Activated CD4-positive, alpha-beta memory T cell treated with anti-CD3 and anti-CD28 coated beads for 36 hours (primary cell): Measurements from ENCODE around the gene OTOA. TPM values are rescaled to one million over a fixed set of nuclear protein-coding genes. Genes with fewer than 3 reads are reported as not detected.
"Not testable (repeated sequence)": the region's sequence is repeated elsewhere in the genome, so short reads cannot be mapped to it uniquely, and the experiment has no call there.

Experiments used
- CTCF ChIA-PET: fragments of 350-600 bp; sonication (Branson Sonifier 250); formaldehyde crosslinking; loops from one replicate; lab custom pipeline; 2021; ENCODE audit warnings: antibody characterized with exemption, inconsistent platforms; lab: Charles Lee
- POLR2A ChIA-PET: fragments of 350-600 bp; sonication (Branson Sonifier 250); formaldehyde crosslinking; loops from one replicate; lab custom pipeline; 2021; ENCODE audit warnings: antibody characterized with exemption; lab: Charles Lee
- DNase-seq: peaks from one replicate; pipeline ENCODE4 v3.0.0-alpha.2; 2020
- H3K27ac Mint-ChIP-seq: one replicate; pipeline ENCODE4 v1.8.0; 2021; ENCODE audit warnings: mixed read lengths
- H3K27me3 Mint-ChIP-seq: one replicate; pipeline ENCODE4 v1.8.0; 2021; ENCODE audit warnings: mixed read lengths
- H3K36me3 Mint-ChIP-seq: one replicate; pipeline ENCODE4 v1.8.0; 2021; ENCODE audit warnings: mixed read lengths
- H3K4me1 Mint-ChIP-seq: one replicate; pipeline ENCODE4 v1.8.0; 2021; ENCODE audit warnings: low read depth, mixed read lengths
- H3K4me3 Mint-ChIP-seq: one replicate; pipeline ENCODE4 v1.8.0; 2021; ENCODE audit warnings: mild to moderate bottlenecking, mixed read lengths
- H3K9me3 Mint-ChIP-seq: one replicate; pipeline ENCODE4 v1.8.0; 2021; ENCODE audit warnings: mixed read lengths
- intact Hi-C: fragments of 100-400 bp; cut with micrococcal nuclease; formaldehyde crosslinking; loops from one replicate; pipeline ENCODE4 v1.15.1; 2023
- total RNA-seq, 2 experiments: library from RNA; stranded (reverse); gene quantifications; one replicate each; pipeline ENCODE4 v1.2.3, GENCODE V29; 2021

The OTOA gene
- total RNA-seq, 2 experiments from 2014 or later, result not detected

DNA sequence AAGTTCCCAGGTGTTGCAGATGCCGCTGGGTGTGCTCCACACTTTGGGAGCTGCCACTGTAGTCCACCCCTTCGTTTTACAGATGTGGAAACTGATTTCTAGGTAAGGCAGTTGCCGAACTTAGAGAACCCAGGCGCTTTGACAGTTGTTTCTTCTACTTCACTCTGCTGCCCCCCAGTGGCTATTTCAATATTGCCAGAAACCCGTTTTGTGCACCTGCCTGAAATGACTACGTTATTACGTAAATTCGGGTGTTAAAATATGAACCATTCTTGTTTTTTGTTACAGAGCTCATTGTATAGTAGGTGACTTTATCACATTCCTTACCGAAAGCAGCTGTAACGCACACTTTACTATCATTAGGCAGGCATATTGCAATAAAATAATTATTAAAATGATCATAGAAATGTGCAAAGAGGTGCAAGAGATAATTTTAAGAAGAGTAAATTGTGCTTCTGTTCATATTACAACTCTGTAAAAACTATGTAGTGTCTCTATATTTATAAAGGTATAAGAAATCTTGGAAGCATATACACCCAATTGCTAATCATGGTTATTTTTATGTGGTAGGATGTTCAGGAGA lies 44.9 kb downstream of the OTOA start:
- H3K27ac Mint-ChIP-seq, result no peak overlapping the region
- no peak overlapping the region for H3K4me3 Mint-ChIP-seq
- peak; percentile 90 for DNase-seq
- H3K36me3 Mint-ChIP-seq, result no peaks in the 10 kb centered on the region
- H3K27me3 Mint-ChIP-seq, result no peaks in the 10 kb centered on the region
- ChIA-PET CTCF (interaction anchor here (0.6 to 7.6 kb wide), 33 partner anchors 9 to 1261 kb away, joined by 3 to 81 read pairs (median 4); partner anchors contain the start of genes IGSF6 and OTOA), POLR2A (no interaction called here)
- intact Hi-C loops, result loop anchor here (1.0 kb wide), 2 partner anchors 51 to 124 kb away; no protein-coding TSS in a partner anchor
- no peaks in the 10 kb centered on the region for H3K9me3 Mint-ChIP-seq
- H3K4me1 Mint-ChIP-seq, result peaks cover 4% of the 10 kb centered on the region

DNA sequence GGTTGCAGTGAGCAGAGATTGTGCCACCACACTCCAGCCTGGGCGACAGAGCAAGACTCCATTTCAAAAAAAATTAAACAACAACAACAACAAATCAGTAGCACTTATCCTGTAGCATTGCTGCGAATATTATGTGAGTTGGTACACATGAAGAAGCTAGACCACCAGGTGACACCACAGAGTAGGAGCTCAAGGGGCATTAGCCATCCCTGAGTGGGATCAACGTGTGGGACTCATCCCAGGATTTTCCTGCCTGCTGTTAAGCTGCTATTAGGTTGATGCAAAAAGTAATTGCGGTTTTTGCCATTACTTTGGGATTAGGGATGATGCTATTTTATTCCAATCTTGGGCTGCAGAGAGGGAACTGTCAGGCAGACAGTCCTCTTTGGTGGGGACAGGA lies 47.2 kb downstream of the OTOA start:
- ChIA-PET POLR2A (no interaction called here), CTCF (interaction anchor here (1.0 to 7.6 kb wide), 3 partner anchors 49 to 126 kb away, joined by 3 to 81 read pairs (median 4); no protein-coding TSS in a partner anchor)
- no peaks in the 10 kb centered on the region for H3K27me3 Mint-ChIP-seq
- H3K27ac Mint-ChIP-seq, result no peak overlapping the region
- intact Hi-C loops, result no loop called here
- peaks cover 8% of the 10 kb centered on the region for H3K4me1 Mint-ChIP-seq
- H3K4me3 Mint-ChIP-seq, result no peak overlapping the region
- no peaks in the 10 kb centered on the region for H3K36me3 Mint-ChIP-seq
- DNase-seq, result no peak
- no peaks in the 10 kb centered on the region for H3K9me3 Mint-ChIP-seq

DNA sequence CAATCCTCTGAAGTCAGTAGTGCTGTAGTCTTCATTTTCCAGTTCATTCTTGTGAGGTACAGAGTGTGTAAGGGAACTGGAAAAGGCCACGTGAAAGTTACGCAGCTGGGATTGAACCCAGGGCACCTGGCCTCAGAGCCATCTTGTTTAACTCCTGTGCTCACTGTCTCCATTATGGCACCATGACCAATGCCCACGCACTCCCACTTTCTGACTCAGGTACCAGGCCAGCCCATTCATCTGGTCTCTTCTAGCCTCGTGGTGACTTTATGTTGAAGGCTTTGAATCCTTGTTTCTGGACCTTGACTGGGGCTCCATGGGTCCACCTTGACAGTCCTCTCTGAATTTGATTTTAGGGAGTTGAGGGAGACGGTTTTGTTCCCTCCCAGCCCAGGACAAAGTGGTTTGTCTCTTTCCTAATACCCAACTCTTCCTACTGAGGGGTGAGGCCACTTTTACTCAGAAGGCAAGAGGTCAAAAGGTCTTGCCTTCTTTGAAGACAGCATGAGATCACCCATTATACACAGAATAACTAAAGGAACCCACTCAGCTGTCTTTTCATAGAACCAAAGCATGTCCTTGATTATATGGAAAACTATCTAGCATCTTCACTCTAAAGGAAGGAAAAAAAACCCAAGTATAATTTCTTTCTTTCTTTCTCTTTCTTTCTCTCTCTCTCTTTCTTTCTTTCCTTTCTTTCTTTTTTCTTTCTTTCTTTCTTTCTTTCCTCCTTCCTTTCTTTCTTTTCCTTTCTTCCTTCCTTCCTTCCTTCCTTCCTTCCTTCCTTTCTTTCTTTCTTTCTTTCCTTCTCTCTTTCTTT lies 50.0 kb downstream of the OTOA start:
- DNase-seq, result peak; percentile 23
- Mint-ChIP-seq H3K4me3 (no peak overlapping the region), H3K4me1 (peaks cover 4% of the 10 kb centered on the region), H3K9me3 (no peaks in the 10 kb centered on the region), H3K27ac (no peak overlapping the region), H3K36me3 (no peaks in the 10 kb centered on the region), H3K27me3 (no peaks in the 10 kb centered on the region)
- ChIA-PET CTCF (interaction anchor here (1.6 kb wide), 1 partner anchor 57 kb away, joined by 6 read pairs; no protein-coding TSS in a partner anchor), POLR2A (no interaction called here)
- intact Hi-C loops, result no loop called here

DNA sequence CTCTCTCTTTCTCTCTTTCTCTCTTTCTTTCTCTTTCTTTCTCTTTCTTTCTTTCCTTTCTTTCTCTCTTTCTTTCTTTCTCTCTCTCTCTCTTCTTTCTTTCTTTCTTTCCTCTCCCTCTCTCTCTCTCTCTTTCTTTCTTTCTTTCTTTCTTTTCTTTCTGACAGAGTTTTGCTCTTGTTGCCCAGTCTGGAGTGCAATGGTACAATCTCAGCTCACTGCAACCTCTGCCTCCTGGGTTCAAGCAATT lies 50.5 kb downstream of the OTOA start:
- H3K36me3 Mint-ChIP-seq, H3K9me3 Mint-ChIP-seq, DNase-seq, H3K4me3 Mint-ChIP-seq, H3K27me3 Mint-ChIP-seq, POLR2A ChIA-PET, H3K4me1 Mint-ChIP-seq, H3K27ac Mint-ChIP-seq, intact Hi-C loops, CTCF ChIA-PET: not testable (repeated sequence)

DNA sequence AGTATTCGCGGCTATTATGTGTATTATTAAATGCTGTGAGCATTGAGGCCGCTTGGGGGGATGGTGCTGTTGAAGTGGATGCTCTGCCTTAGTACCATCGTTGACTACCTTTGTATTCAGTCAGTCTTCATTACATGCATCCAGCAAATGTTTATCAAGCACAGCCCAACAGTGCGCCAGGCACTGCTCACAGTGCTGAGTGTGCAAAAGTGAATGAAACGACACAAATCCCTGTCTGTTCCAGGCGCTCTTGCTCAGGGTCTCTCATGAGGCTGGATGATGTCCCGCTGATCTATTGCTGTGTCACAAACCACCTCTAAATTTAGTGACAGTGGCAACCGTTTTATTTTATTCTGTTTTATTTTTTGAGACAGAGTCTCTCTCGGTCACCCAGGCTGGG lies 53.8 kb downstream of the OTOA start:
- no peaks in the 10 kb centered on the region for H3K9me3 Mint-ChIP-seq
- CTCF ChIA-PET, result interaction anchor here (2.5 kb wide), 1 partner anchor 9 kb away, joined by 10 read pairs; no protein-coding TSS in a partner anchor
- peaks cover 4% of the 10 kb centered on the region for H3K4me1 Mint-ChIP-seq
- no peak for DNase-seq
- H3K27ac Mint-ChIP-seq, result no peak overlapping the region
- H3K36me3 Mint-ChIP-seq, result no peaks in the 10 kb centered on the region
- no peaks in the 10 kb centered on the region for H3K27me3 Mint-ChIP-seq
- POLR2A ChIA-PET, result no interaction called here
- no peak overlapping the region for H3K4me3 Mint-ChIP-seq
- intact Hi-C loops, result no loop called here

DNA sequence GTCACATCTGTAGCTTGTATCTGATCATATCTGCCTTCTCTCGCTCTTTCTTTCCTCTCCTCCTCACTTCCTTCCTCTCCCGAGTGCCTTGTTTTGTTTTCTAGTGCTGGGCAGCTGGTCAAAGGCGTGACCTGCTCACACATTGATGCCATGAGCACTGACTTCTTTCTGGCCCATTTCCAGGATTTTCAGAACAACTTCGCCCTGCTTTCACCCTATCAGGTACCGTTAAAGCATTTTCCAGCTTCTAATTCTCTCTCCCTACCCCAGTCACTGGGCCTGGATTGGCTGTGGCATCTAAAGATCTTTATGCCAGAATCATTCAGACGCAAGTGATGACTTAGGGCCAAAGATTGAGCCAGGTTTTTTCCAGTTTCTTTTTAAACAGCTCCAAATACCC lies 55.5 kb downstream of the OTOA start:
- intact Hi-C loops, result no loop called here
- CTCF ChIA-PET, result interaction anchor here (0.8 to 2.5 kb wide), 4 partner anchors 10 to 360 kb away, joined by 3 to 10 read pairs (median 3); no protein-coding TSS in a partner anchor
- Mint-ChIP-seq H3K36me3 (no peaks in the 10 kb centered on the region), H3K4me3 (no peak overlapping the region), H3K27ac (no peak overlapping the region), H3K27me3 (no peaks in the 10 kb centered on the region), H3K9me3 (peaks cover 3% of the 10 kb centered on the region), H3K4me1 (peaks cover 2% of the 10 kb centered on the region)
- POLR2A ChIA-PET, result no interaction called here
- no peak for DNase-seq

DNA sequence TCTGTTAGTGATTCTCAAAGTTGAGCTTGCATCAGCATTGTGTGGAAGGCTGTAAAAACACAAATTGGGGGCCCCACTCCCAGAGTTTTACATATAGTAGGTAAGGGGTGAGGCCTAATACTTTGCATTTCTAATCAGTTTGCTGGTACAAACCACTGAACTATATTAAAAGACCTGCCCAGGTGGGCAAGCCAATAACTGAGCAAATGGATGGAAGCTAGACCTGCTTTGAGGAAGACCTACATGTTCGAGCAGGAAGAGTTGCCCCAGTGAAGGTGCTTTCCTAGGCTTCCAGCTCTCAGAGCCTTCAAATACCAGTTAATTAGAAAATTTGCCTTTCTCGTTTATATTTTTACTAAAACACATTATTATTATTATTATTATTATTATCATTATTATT lies 56.8 kb downstream of the OTOA start:
- Mint-ChIP-seq H3K36me3 (no peaks in the 10 kb centered on the region), H3K4me3 (no peak overlapping the region), H3K27ac (no peak overlapping the region), H3K4me1 (no peaks in the 10 kb centered on the region), H3K27me3 (peaks cover 2% of the 10 kb centered on the region), H3K9me3 (peaks cover 3% of the 10 kb centered on the region)
- ChIA-PET POLR2A (no interaction called here), CTCF (interaction anchor here (1.0 to 2.7 kb wide), 3 partner anchors 12 to 99 kb away, joined by 3 to 7 read pairs (median 5); no protein-coding TSS in a partner anchor)
- intact Hi-C loops, result no loop called here
- DNase-seq, result no peak

DNA sequence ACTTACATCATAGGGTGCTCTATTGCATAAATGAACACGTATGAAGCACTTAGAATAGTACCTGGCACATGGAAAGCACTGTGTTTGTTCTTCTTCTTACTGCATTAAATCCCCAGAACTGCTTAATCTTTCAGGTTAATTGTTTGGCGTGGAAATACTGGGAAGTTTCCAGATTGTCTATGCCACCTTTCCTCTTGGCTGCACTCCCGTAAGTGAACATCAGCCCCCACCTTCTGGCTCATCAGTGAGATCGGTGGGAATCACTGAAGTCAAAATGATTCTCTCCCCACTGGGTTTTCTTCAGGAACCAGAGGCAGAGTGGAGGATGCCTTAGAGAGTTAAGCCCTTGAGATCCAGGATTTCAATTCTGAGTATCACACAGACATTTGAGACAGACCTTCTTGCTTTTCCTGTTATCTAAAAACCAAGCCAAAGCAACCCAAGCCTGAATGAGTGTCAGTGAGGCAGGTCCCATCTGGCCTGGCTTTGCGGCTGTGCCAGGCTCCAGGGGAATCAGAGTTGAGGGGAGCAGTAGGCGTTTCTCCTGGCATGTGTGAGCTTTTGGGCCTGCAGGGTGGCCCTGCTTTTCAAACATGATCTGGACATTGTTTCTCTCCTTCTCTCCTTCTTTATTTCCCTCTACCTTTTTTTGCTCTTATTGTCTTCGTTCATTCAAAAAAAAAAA lies 59.1 kb downstream of the OTOA start:
- Mint-ChIP-seq H3K9me3 (peaks cover 3% of the 10 kb centered on the region), H3K36me3 (no peaks in the 10 kb centered on the region), H3K27me3 (peaks cover 2% of the 10 kb centered on the region), H3K4me3 (no peak overlapping the region), H3K27ac (no peak overlapping the region), H3K4me1 (peaks cover 6% of the 10 kb centered on the region)
- intact Hi-C loops, result no loop called here
- ChIA-PET CTCF (interaction anchor here (2.7 kb wide), 1 partner anchor 65 kb away, joined by 7 read pairs; no protein-coding TSS in a partner anchor), POLR2A (no interaction called here)
- DNase-seq, result no peak

DNA sequence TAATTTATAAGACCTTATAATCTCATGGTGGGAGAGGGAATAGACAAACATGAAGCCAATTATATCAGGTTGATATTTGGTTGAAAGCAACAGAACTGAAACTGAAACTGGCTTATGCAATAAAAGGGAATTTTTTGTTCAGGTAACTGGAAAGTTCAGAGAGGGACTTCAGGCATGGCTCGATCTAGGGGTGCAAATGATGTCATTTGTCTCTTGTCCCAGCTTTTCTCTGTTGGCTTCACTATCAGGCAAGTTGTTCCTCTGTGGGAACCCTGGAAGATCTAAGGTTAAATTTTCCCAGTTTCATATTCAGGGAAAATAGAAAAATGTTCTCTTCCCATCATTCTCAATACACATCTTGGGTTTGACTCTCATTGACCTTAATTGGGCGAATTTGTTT lies 59.8 kb downstream of the OTOA start:
- POLR2A ChIA-PET, result no interaction called here
- Mint-ChIP-seq H3K4me3 (no peak overlapping the region), H3K27me3 (peaks cover 3% of the 10 kb centered on the region), H3K4me1 (peaks cover 7% of the 10 kb centered on the region), H3K9me3 (peaks cover 3% of the 10 kb centered on the region), H3K27ac (no peak overlapping the region), H3K36me3 (no peaks in the 10 kb centered on the region)
- no peak for DNase-seq
- CTCF ChIA-PET, result no interaction called here
- intact Hi-C loops, result no loop called here

DNA sequence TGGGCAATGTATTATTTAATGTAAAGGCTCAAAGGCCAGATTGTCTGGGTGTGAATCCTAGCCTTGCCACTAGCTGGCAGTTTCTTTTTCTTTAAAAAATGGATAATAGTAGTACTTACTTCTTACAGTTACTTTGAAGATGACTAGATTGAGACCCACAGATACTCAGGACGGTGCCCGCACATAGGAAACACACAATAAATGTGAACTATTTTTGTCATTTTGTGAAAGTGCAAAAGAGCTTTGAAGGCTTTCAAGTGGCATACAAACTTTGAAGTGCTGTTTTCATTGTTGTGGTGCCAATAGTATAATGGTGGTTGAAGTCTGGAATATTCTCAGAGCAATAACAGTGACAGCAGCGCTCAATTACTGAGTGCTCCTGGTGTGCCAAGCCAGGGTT lies 63.6 kb downstream of the OTOA start:
- POLR2A ChIA-PET, result interaction anchor here (0.7 kb wide), 1 partner anchor 82 kb away, joined by 3 read pairs; no protein-coding TSS in a partner anchor
- CTCF ChIA-PET, result interaction anchor here (0.5 to 0.6 kb wide), 2 partner anchors 143 to 859 kb away, joined by 3 to 4 read pairs; no protein-coding TSS in a partner anchor
- Mint-ChIP-seq H3K9me3 (peaks cover 3% of the 10 kb centered on the region), H3K4me1 (peaks cover 7% of the 10 kb centered on the region), H3K36me3 (no peaks in the 10 kb centered on the region), H3K4me3 (no peak overlapping the region), H3K27ac (no peak overlapping the region), H3K27me3 (peaks cover 3% of the 10 kb centered on the region)
- intact Hi-C loops, result no loop called here
- no peak for DNase-seq

DNA sequence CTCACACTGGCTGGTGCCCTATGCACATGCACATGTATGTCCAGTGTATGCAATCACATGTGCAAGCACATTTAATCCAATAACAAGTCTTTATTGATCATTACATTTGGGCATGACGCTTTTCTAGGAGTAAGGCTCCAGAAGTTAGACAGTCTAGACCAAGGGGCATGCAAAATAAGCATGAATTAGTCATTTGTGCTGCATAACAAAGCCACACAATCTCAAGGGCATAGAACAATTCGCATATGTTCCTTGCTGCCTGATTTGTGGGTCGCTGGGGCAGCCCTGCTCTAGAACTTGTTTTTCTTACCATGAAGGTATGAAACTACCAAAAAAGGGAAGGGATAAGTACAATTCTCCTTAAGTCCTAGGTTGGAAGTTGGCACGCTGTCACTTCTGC lies 67.5 kb downstream of the OTOA start:
- intact Hi-C loops, H3K4me3 Mint-ChIP-seq, H3K9me3 Mint-ChIP-seq, CTCF ChIA-PET, POLR2A ChIA-PET, H3K27me3 Mint-ChIP-seq, H3K36me3 Mint-ChIP-seq, H3K27ac Mint-ChIP-seq, DNase-seq, H3K4me1 Mint-ChIP-seq: not testable (repeated sequence)

DNA sequence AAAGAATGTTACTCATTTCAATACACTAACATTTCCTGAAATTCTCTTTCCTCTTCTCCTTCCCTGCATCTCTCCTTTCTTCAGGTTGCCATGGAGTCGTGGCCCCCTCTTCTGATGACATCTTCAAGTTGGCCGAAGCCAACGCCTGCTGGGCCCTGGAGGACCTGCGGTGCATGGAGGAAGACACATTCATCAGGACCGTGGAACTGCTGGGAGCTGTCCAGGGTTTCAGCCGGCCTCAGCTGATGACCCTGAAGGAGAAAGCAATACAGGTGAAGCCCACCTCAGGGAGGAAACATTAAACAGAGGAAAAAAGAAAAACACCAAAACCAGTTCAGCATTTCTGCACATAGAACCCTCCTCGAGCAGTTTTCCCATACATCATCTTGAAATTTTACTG lies 76.9 kb downstream of the OTOA start:
- H3K36me3 Mint-ChIP-seq, H3K27ac Mint-ChIP-seq, intact Hi-C loops, DNase-seq, POLR2A ChIA-PET, H3K4me3 Mint-ChIP-seq, H3K9me3 Mint-ChIP-seq, H3K4me1 Mint-ChIP-seq, H3K27me3 Mint-ChIP-seq, CTCF ChIA-PET: not testable (repeated sequence)
